GM23338 (cell line): ENCODE results near the gene POU5F2.
A peak's percentile ranks its signal among the peaks of the same experiment; 100 is the strongest.

Experiments
- CTCF ChIP-seq, 2 experiments: fragments of 200-600 bp in 1 of 2; sonication (generic) in 1 of 2; conservative IDR thresholded peaks; 2 replicates each; pipeline versions ENCODE4 v1.5.1 to v1.6.1; 2016 to 2017; ENCODE audit warnings: antibody characterized with exemption in 2 of 2, low read depth in 2 of 2, mild to moderate bottlenecking in 2 of 2, moderate library complexity in 1 of 2
- POLR2AphosphoS5 ChIP-seq: IDR thresholded peaks from 2 replicates; pipeline ENCODE4 v1.6.1; 2016; ENCODE audit warnings: antibody characterized with exemption, low read depth
- REST ChIP-seq: IDR thresholded peaks from one replicate; pipeline ENCODE4 v1.6.1; 2018; ENCODE audit warnings: antibody characterized with exemption; ENCODE audit not compliant: unreplicated experiment

DNA sequence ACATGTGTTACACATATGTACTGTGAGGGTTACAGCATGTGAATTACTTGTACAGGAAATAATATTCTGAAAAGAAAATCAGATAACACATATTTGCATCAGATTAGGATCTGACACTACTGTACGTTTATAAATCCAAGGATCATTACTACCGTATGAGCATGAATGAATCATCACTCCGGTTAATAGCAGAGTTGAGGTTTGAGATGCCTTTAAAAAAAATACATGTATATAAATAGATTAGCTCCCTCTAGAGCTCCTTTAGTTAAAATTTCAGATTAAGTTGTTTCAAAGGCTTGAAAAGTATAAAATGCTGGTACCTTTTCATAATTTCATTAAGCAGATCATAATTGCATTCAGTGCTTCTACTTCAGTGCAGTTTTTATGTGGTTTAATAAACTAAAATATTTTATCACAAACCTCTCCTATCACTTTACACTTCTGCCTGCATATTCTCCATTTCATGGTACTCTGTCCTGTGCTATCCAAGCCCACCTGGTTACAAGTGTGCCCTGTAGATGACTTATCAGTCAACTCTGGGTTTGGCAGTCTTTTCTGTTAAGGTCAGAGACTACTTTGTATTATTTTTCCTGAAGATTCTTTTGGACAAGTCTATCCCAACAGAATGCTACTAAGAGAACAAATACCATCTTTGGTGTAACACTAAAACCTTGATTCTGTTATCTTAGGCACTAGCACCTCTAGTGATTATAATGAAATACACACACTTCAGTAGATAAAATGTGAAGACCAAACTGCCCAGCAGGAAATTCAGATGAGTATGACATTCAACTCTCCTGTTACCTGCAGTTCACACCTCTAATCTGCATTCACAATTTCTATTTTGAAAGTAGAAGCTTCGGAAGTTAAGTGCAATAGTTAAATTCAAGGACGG lies 48.0 kb upstream of the POU5F2 start:
- TF ChIP-seq CTCF (conservative IDR thresholded peaks at IDR 0.05; ENCODE audit: low read depth in 2 of 2) (peak in 1 of 2 experiments; percentile 24; a peak in 3 of 4 replicates), REST (no peak), POLR2AphosphoS5 (no peak)
